DOHH2 (cell line): Measurements from ENCODE around the gene POLA1.

Experiments used
- H3F3A ChIP-seq: fragments of 200-600 bp; sonication (generic), shearing (Covaris generic); 2 replicates; pipeline ENCODE4 v1.6.0; 2016; ENCODE audit warnings: antibody characterized with exemption, mild to moderate bottlenecking; ENCODE audit not compliant: control insufficient read depth, insufficient read depth
- H3K27ac ChIP-seq: fragments of 200-600 bp; sonication (generic); 2 replicates; pipeline ENCODE4 v1.5.1; 2014; ENCODE audit warnings: low read depth, mild to moderate bottlenecking, low read length, moderate library complexity
- H3K27me3 ChIP-seq: fragments of 200-600 bp; sonication (generic); 2 replicates; pipeline ENCODE4 v1.6.1; 2014; ENCODE audit warnings: mild to moderate bottlenecking, low read length, mixed read lengths; ENCODE audit not compliant: control insufficient read depth
- H3K36me3 ChIP-seq: fragments of 200-600 bp; sonication (generic); 2 replicates; pipeline ENCODE4 v1.6.1; 2014; ENCODE audit warnings: mild to moderate bottlenecking, low read length, moderate library complexity, mixed read lengths; ENCODE audit not compliant: control insufficient read depth
- H3K4me1 ChIP-seq: fragments of 200-600 bp; sonication (generic); 2 replicates; pipeline ENCODE4 v1.6.1; 2014; ENCODE audit warnings: mild to moderate bottlenecking, low read length, mixed read lengths; ENCODE audit not compliant: control insufficient read depth
- H3K4me2 ChIP-seq: fragments of 200-600 bp; sonication (generic); 2 replicates; pipeline ENCODE4 v1.6.0; 2014; ENCODE audit warnings: mild to moderate bottlenecking, low read length, moderate library complexity
- H3K4me3 ChIP-seq: fragments of 200-600 bp; sonication (generic); 2 replicates; pipeline ENCODE4 v1.5.1; 2014; ENCODE audit warnings: mild to moderate bottlenecking, low read length, mixed read lengths
- H3K79me2 ChIP-seq: fragments of 200-600 bp; sonication (generic); 2 replicates; pipeline ENCODE4 v1.6.1; 2014; ENCODE audit warnings: mild to moderate bottlenecking, low read length, mixed read lengths; ENCODE audit not compliant: control insufficient read depth
- H3K9me2 ChIP-seq: fragments of 200-600 bp; sonication (generic); replicated peaks from 2 replicates; pipeline ENCODE4 v1.6.1; 2014; ENCODE audit warnings: mild to moderate bottlenecking, low read length, mixed read lengths; ENCODE audit not compliant: control insufficient read depth
- H3K9me3 ChIP-seq: fragments of 200-600 bp; sonication (generic); 2 replicates; pipeline ENCODE4 v1.6.1; 2014; ENCODE audit warnings: antibody characterized with exemption, low read length, mixed read lengths; ENCODE audit not compliant: control insufficient read depth, insufficient read depth
- H4K20me1 ChIP-seq: fragments of 200-600 bp; sonication (generic); 2 replicates; pipeline ENCODE4 v1.6.0; 2014; ENCODE audit warnings: low read depth, mild to moderate bottlenecking, antibody characterized with exemption, low read length, moderate library complexity; ENCODE audit not compliant: control insufficient read depth, insufficient read depth
- EZH2phosphoT487 ChIP-seq: fragments of 200-600 bp; sonication (generic); IDR thresholded peaks from 2 replicates; pipeline ENCODE4 v1.6.1; 2017; ENCODE audit warnings: borderline replicate concordance, mild to moderate bottlenecking, antibody characterized with exemption, low read length, moderate library complexity, mixed read lengths
- TF ChIP-seq, protein P1 (sequence below): fragments of 200-600 bp; sonication (generic); IDR thresholded peaks from one replicate; pipeline ENCODE4 v1.5.1; 2014; ENCODE audit warnings: antibody characterized with exemption, mild to moderate bottlenecking, low read depth, low read length; ENCODE audit not compliant: poor library complexity, severe bottlenecking

The POLA1 gene

DNA sequence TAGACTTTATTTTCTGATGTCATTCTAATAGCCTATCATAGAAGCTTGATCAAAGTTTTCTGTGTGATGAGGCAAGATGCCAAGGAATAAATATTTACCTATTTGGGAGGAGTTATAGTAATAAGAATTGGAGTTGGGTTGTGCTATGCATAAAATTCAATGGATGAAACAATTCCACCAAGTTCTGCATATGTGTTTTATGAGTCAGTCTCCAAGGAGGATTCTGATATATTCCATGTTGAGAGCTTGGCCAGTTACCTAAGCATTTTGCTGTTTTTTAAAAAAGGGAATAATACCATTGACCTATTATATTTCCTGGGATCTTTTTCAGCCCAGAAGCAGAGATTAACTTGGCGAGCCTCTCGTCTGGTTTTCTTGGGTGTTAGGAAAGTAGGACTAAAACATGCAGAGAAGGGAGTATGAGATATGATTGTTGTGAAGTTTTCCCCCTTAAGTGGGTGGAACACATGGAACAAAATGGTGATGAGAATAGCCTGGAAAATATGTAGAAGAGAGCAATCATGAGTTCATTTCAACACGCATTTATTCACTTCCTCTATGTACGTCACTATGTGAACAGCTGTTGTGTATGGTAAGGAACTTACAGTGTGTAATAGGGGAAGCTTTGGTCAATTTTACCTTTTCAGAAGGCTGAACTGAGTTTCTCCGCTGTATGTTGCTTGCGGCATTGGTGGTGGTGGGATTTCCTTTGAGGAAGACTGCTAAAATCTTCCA is 39.2 kb downstream of the POLA1 start:
- no peaks in the 10 kb centered on the region for H3K4me1 ChIP-seq
- no peak overlapping the region for H3K27ac ChIP-seq
- H3F3A ChIP-seq: no peaks in the 10 kb centered on the region
- H3K9me2 ChIP-seq: no peaks in the 10 kb centered on the region
- H3K79me2 ChIP-seq: no peaks in the 10 kb centered on the region
- no peak overlapping the region for H3K4me2 ChIP-seq
- no peaks in the 10 kb centered on the region for H3K9me3 ChIP-seq
- peaks cover 56% of the 10 kb centered on the region for H3K36me3 ChIP-seq
- TF ChIP-seq, protein P1, sequence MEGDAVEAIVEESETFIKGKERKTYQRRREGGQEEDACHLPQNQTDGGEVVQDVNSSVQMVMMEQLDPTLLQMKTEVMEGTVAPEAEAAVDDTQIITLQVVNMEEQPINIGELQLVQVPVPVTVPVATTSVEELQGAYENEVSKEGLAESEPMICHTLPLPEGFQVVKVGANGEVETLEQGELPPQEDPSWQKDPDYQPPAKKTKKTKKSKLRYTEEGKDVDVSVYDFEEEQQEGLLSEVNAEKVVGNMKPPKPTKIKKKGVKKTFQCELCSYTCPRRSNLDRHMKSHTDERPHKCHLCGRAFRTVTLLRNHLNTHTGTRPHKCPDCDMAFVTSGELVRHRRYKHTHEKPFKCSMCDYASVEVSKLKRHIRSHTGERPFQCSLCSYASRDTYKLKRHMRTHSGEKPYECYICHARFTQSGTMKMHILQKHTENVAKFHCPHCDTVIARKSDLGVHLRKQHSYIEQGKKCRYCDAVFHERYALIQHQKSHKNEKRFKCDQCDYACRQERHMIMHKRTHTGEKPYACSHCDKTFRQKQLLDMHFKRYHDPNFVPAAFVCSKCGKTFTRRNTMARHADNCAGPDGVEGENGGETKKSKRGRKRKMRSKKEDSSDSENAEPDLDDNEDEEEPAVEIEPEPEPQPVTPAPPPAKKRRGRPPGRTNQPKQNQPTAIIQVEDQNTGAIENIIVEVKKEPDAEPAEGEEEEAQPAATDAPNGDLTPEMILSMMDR: no peak
- no peak for TF ChIP-seq EZH2phosphoT487
- H3K27me3 ChIP-seq: no peaks in the 10 kb centered on the region
- H3K4me3 ChIP-seq: no peak overlapping the region
- no peaks in the 10 kb centered on the region for H4K20me1 ChIP-seq

DNA sequence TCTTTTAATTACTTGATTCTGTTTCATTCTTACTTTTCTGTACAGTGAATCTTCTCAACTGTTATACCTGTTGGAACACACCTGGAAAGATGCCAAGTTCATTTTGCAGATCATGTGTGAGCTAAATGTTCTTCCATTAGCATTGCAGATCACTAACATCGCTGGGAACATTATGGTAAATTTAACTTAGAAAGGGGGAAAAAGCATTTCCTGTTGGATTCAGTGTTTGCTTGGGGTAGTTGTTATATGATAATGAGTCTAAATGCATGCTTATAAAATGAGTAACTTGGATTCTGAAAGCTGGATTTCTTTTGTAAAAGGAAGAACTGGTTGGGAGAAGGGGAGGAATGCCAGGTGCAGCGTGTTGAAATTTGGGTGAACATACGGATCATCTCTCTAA is 47.6 kb downstream of the POLA1 start:
- H3K36me3 ChIP-seq: peaks cover 58% of the 10 kb centered on the region
- TF ChIP-seq, protein P1: no peak
- no peak for TF ChIP-seq EZH2phosphoT487
- H3K27ac ChIP-seq: no peak overlapping the region
- H3K4me3 ChIP-seq: no peak overlapping the region
- no peaks in the 10 kb centered on the region for H4K20me1 ChIP-seq
- H3K9me2 ChIP-seq: no peaks in the 10 kb centered on the region
- H3K9me3 ChIP-seq: no peaks in the 10 kb centered on the region
- no peaks in the 10 kb centered on the region for H3K27me3 ChIP-seq
- H3K4me1 ChIP-seq: no peaks in the 10 kb centered on the region
- H3K4me2 ChIP-seq: no peak overlapping the region
- H3K79me2 ChIP-seq: no peaks in the 10 kb centered on the region
- no peaks in the 10 kb centered on the region for H3F3A ChIP-seq

DNA sequence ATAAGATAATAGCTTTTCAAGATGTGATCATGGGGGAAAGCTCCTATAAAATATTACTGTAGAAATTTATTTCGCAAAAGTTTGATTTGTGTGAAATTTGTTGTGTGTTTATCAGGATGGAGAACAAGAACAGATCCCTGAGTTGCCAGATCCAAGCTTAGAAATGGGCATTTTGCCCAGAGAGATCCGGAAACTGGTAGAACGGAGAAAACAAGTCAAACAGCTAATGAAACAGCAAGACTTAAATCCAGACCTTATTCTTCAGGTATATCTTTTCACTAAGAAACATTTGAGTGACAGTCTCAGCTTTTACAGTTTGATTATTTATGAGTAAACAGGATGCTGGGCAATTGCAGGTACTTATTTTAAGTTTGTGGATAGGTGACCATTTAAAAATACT is 54.5 kb downstream of the POLA1 start:
- peaks cover 44% of the 10 kb centered on the region for H3K36me3 ChIP-seq

More for the DNA sequence above, 54.5 kb downstream of the POLA1 start:
- Histone ChIP-seq H3K27ac (no peak overlapping the region), H3K9me2 (no peaks in the 10 kb centered on the region), H3K4me1 (no peaks in the 10 kb centered on the region), H3F3A (no peaks in the 10 kb centered on the region), H3K9me3 (no peaks in the 10 kb centered on the region), H3K4me3 (no peak overlapping the region), H4K20me1 (no peaks in the 10 kb centered on the region), H3K4me2 (no peak overlapping the region), H3K79me2 (no peaks in the 10 kb centered on the region), H3K27me3 (no peaks in the 10 kb centered on the region)
- TF ChIP-seq, protein P1: no peak
- no peak for TF ChIP-seq EZH2phosphoT487
